ENCODE results near the gene KLHL3.
"Not testable (repeated sequence)": the region's sequence is repeated elsewhere in the genome, so short reads cannot be mapped to it uniquely, and the experiment has no call there.

The KLHL3 gene

GRCh38 chr5:137735555-137736284 lies at the start of gene KLHL3:
TSS of gene KLHL3 (minus strand) at chr5:137736089. CDS start at chr5:137735646, 443 bp downstream.
- DNase-seq = peak; percentile 84

- DNase-seq = no peak
Observed at GRCh38 chr5:137782984-137783536, 47.2 kb upstream of the KLHL3 start.

- DNase-seq = no peak
Observed at GRCh38 chr5:137782055-137782454, 46.2 kb upstream of the KLHL3 start.

GRCh38 chr5:137778772-137779564 lies 43.1 kb upstream of the KLHL3 start:
- DNase-seq = peak; percentile 62

- not testable (repeated sequence) for DNase-seq
Observed at GRCh38 chr5:137767937-137768336, 32.0 kb upstream of the KLHL3 start.

- no peak for DNase-seq
Observed at GRCh38 chr5:137761566-137761965, 25.7 kb upstream of the KLHL3 start.

GRCh38 chr5:137760719-137761516 lies 25.0 kb upstream of the KLHL3 start:
- no peak for DNase-seq

- DNase-seq = no peak
Observed at GRCh38 chr5:137760294-137760693, 24.4 kb upstream of the KLHL3 start.

- DNase-seq = no peak
Observed at GRCh38 chr5:137758715-137759306, 22.9 kb upstream of the KLHL3 start.

- DNase-seq = no peak
Observed at GRCh38 chr5:137758121-137758520, 22.2 kb upstream of the KLHL3 start.

- DNase-seq = no peak
Observed at GRCh38 chr5:137757634-137758033, 21.7 kb upstream of the KLHL3 start.

GRCh38 chr5:137754961-137755762 lies 19.3 kb upstream of the KLHL3 start:
- no peak for DNase-seq

GRCh38 chr5:137754188-137754960 lies 18.5 kb upstream of the KLHL3 start, which contains the start of gene HNRNPA0:
TSS of gene HNRNPA0 (minus strand) at chr5:137754363. CDS start at chr5:137754066, 297 bp downstream.
- peak; percentile 96 for DNase-seq

GRCh38 chr5:137753691-137754187 lies 17.9 kb upstream of the KLHL3 start:
- peak; percentile 50 for DNase-seq

- DNase-seq = peak; percentile 32
Observed at GRCh38 chr5:137752905-137753690, 17.2 kb upstream of the KLHL3 start.

- peak; percentile 69 for DNase-seq
Observed at GRCh38 chr5:137751869-137752491, 16.1 kb upstream of the KLHL3 start.

GRCh38 chr5:137750436-137750835 lies 14.5 kb upstream of the KLHL3 start:
- no peak for DNase-seq

- DNase-seq = no peak
Observed at GRCh38 chr5:137747848-137748247, 12.0 kb upstream of the KLHL3 start.

GRCh38 chr5:137743031-137743640 lies 7.2 kb upstream of the KLHL3 start:
- peak; percentile 75 for DNase-seq
